H1 (cell line): ENCODE results near the gene TSEN54. TPM values are rescaled to one million over a fixed set of nuclear protein-coding genes. Genes with fewer than 3 reads are reported as not detected.

Source experiments
- KDM5A ChIP-seq: fragments of 200-600 bp; IDR thresholded peaks from 2 replicates; pipeline ENCODE4 v1.7.1; 2012; ENCODE audit warnings: mild to moderate bottlenecking, low read length, inconsistent platforms, mixed read lengths
- POU5F1 ChIP-seq: IDR thresholded peaks from 2 replicates; pipeline ENCODE4 v1.6.1; 2011; ENCODE audit warnings: low read depth, mild to moderate bottlenecking, low read length, moderate library complexity
- SP1 ChIP-seq: IDR thresholded peaks from 2 replicates; pipeline ENCODE4 v1.6.1; 2011; ENCODE audit warnings: low read depth, low read length
- polyA plus RNA-seq, 7 experiments: library from polyadenylated mRNA; depleted of rRNA in 3 of 7; stranded (reverse) in 5 of 7; unstranded in 2 of 7; fragments of >200 nt in 5 of 7; fragments of 200-250 nt in 2 of 7; gene quantifications; 1 replicate in 5 of 7; 2 replicates in 1 of 7; 4 replicates in 1 of 7; pipeline versions ENCODE4 v1.2.1 to v1.2.3, GENCODE V29; 2011 to 2013; ENCODE audit warnings: missing spikeins in 2 of 7, mixed read lengths in 2 of 7
- total RNA-seq: library from RNA; stranded (reverse); fragmentation: NEBNext Ultra II Directional; extraction: Animal tissue kit (Norgen Biotek cat#: 25700); gene quantifications from 2 replicates; pipeline ENCODE4 v1.2.1, GENCODE V29; 2021

The TSEN54 gene
- total and polyA plus RNA-seq, 2 of the 8 experiments (the other 6 are each of a cell fraction or from before 2014, with no cell fraction given), result 43.6 to 60.3 TPM

- TF ChIP-seq SP1 (no peak), KDM5A (no peak), POU5F1 (no peak)
- TF ChIP-seq, all 59 proteins: peak for 0
Measured at GRCh38 chr17:75565618-75566017, 49.3 kb downstream of the TSEN54 start (continued).
